ENCODE data around the gene CELF1.
A peak's percentile ranks its signal among the peaks of the same experiment; 100 is the strongest.

Gene CELF1

DNA sequence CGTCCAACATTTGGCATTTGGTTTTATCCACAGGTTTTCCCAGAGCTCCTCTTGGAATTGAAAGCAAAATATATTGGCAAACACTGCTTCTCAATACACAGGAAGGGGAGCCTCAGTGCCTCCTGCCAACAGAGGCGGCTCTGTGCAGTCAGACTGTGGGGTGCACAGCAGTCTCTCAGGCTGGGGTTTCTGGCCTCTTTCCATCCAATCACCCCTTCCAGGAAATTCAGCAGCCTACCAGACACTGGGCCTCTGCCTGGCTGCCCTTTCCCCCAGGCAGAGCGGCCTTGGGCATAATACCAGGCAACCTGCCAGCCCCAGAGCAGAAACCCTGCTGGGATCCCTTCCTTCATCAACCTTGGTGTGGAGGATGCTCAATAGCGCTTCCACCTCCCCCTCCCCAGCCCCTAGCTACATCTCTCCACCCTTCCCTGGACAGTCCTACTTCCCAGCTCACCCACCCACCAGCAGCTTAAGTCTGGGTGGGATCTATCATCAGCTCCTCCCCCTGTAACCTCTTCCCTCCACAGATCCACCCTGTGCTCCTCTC lies 86.2 kb downstream of the CELF1 start:
- no peak for DNase-seq (ENCODE audit: insufficient read length, low spot score)
- no peak for FAIRE-seq
- no peak for TF ChIP-seq POU2F2 (IDR thresholded peaks at IDR 0.05; ENCODE audit: low read depth, low read length)
- no peak for TF ChIP-seq POLR2A (IDR thresholded peaks at IDR 0.05; ENCODE audit: low read depth, low read length)
- TF ChIP-seq SPI1 (IDR thresholded peaks at IDR 0.05; ENCODE audit: low read depth, low read length): no peak
- TF ChIP-seq POLR2AphosphoS5 (IDR thresholded peaks at IDR 0.05; ENCODE audit: low read depth, low read length): no peak
- TF ChIP-seq TAF1 (IDR thresholded peaks at IDR 0.05; ENCODE audit: low read depth, low read length): no peak
- TF ChIP-seq PAX5 (IDR thresholded peaks at IDR 0.05; ENCODE audit: insufficient read depth, low read length, severe bottlenecking): no peak

DNA sequence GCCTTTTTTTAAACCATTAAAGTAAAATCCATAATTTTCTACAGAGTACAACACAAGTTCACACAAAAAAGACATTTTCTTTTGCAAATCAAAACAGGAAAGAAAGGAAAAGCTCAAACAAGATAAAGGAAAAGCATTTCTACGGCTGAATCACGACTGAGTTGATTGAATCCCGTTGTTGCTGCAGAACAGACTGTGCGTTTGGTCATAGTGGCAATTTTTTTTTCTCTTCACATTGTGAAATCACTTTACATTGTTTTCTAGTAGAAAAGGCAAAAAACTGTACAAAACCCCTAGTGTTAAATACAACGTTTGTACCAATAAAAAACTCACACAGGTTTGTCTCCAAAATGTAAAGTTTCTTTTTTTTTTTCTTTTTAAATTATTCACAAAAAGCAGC lies 86.7 kb downstream of the CELF1 start:
- FAIRE-seq: no peak
- TF ChIP-seq POLR2A (IDR thresholded peaks at IDR 0.05; ENCODE audit: low read depth, low read length) (no peak), POLR2AphosphoS5 (IDR thresholded peaks at IDR 0.05; ENCODE audit: low read depth, low read length) (no peak), SPI1 (IDR thresholded peaks at IDR 0.05; ENCODE audit: low read depth, low read length) (no peak), TAF1 (IDR thresholded peaks at IDR 0.05; ENCODE audit: low read depth, low read length) (no peak)
- no peak for DNase-seq (ENCODE audit: insufficient read length, low spot score)

DNA sequence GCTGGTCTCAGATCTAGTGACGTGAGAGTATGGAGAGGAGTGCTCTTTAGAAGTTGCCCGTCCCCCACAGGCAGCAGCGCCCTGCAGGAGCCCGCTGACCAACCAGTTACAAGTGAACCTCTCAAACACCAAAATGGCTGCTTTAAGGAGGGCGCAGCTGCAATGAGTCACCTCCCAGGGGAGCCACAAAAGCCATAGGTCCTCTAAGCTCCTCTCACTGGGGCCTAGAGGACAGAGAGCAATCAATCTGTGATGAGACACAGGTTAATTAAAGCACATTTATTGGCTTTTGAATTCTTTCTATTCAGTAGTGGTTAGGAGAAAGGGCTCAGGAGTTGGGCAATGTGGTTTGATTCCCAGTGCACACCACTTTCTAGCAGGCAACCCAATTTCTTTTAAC lies 88.4 kb downstream of the CELF1 start:
- TF ChIP-seq POU2F2 (IDR thresholded peaks at IDR 0.05; ENCODE audit: low read depth, low read length): no peak
- TF ChIP-seq PAX5 (IDR thresholded peaks at IDR 0.05; ENCODE audit: insufficient read depth, low read length, severe bottlenecking): no peak
- no peak for TF ChIP-seq SPI1 (IDR thresholded peaks at IDR 0.05; ENCODE audit: low read depth, low read length)
- no peak for TF ChIP-seq POLR2A (IDR thresholded peaks at IDR 0.05; ENCODE audit: low read depth, low read length)
- TF ChIP-seq TAF1 (IDR thresholded peaks at IDR 0.05; ENCODE audit: low read depth, low read length): no peak
- TF ChIP-seq POLR2AphosphoS5 (IDR thresholded peaks at IDR 0.05; ENCODE audit: low read depth, low read length): no peak
- no peak for DNase-seq (ENCODE audit: insufficient read length, low spot score)
- no peak for FAIRE-seq

- no peak for FAIRE-seq
- no peak for DNase-seq (ENCODE audit: insufficient read length, low spot score)
- TF ChIP-seq TAF1 (IDR thresholded peaks at IDR 0.05; ENCODE audit: low read depth, low read length) (no peak), SPI1 (IDR thresholded peaks at IDR 0.05; ENCODE audit: low read depth, low read length) (no peak), POLR2AphosphoS5 (IDR thresholded peaks at IDR 0.05; ENCODE audit: low read depth, low read length) (no peak), POLR2A (IDR thresholded peaks at IDR 0.05; ENCODE audit: low read depth, low read length) (no peak), POU2F2 (IDR thresholded peaks at IDR 0.05; ENCODE audit: low read depth, low read length) (no peak), PAX5 (IDR thresholded peaks at IDR 0.05; ENCODE audit: insufficient read depth, low read length, severe bottlenecking) (no peak)
Observed at GRCh38 chr11:47461876-47462275, 91.1 kb downstream of the CELF1 start.

GRCh38 chr11:47460571-47461235 lies 92.2 kb downstream of the CELF1 start:
- DNase-seq (ENCODE audit: insufficient read length, low spot score) (no peak), FAIRE-seq (no peak)
- no peak for TF ChIP-seq POLR2A (IDR thresholded peaks at IDR 0.05; ENCODE audit: low read depth, low read length)
- no peak for TF ChIP-seq TAF1 (IDR thresholded peaks at IDR 0.05; ENCODE audit: low read depth, low read length)
- TF ChIP-seq PAX5 (IDR thresholded peaks at IDR 0.05; ENCODE audit: insufficient read depth, low read length, severe bottlenecking): no peak
- no peak for TF ChIP-seq SPI1 (IDR thresholded peaks at IDR 0.05; ENCODE audit: low read depth, low read length)
- TF ChIP-seq POU2F2 (IDR thresholded peaks at IDR 0.05; ENCODE audit: low read depth, low read length): no peak
- TF ChIP-seq POLR2AphosphoS5 (IDR thresholded peaks at IDR 0.05; ENCODE audit: low read depth, low read length): no peak

- peak; percentile 71 for FAIRE-seq
- TF ChIP-seq SPI1 (IDR thresholded peaks at IDR 0.05; ENCODE audit: low read depth, low read length): peak; percentile 36
Observed at GRCh38 chr11:47454258-47454671, 98.7 kb downstream of the CELF1 start.

GRCh38 chr11:47453365-47453764 lies 99.6 kb downstream of the CELF1 start:
- DNase-seq (ENCODE audit: insufficient read length, low spot score) (no peak), FAIRE-seq (no peak)
- TF ChIP-seq SPI1 (IDR thresholded peaks at IDR 0.05; ENCODE audit: low read depth, low read length): no peak
- no peak for TF ChIP-seq POLR2A (IDR thresholded peaks at IDR 0.05; ENCODE audit: low read depth, low read length)
- TF ChIP-seq POU2F2 (IDR thresholded peaks at IDR 0.05; ENCODE audit: low read depth, low read length): no peak

More at GRCh38 chr11:47454258-47454671, 98.7 kb downstream of the CELF1 start:
- DNase-seq (ENCODE audit: insufficient read length, low spot score): peak; percentile 55

DNA sequence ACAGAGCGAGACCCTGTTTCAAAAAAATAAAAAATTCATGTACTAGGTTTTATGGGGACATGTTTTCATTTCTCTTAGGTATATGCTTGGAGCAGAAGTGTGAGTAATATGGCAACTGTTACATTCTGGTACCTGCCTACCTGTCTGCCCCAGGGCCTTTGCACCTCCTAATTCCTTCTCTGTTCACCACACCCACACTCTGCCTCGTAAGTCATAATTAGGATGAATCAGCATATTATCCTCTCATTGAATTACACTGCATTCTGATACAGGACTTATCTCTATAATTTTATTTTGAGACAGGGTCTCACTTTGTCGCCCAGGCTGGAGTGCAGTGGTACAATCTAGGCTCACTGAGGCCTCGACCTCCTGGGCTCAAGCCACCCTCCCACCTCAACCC lies 100.9 kb downstream of the CELF1 start:
- TF ChIP-seq SPI1 (IDR thresholded peaks at IDR 0.05; ENCODE audit: low read depth, low read length) (no peak), PAX5 (IDR thresholded peaks at IDR 0.05; ENCODE audit: insufficient read depth, low read length, severe bottlenecking) (no peak), POU2F2 (IDR thresholded peaks at IDR 0.05; ENCODE audit: low read depth, low read length) (no peak), POLR2A (IDR thresholded peaks at IDR 0.05; ENCODE audit: low read depth, low read length) (no peak)
- DNase-seq (ENCODE audit: insufficient read length, low spot score): no peak
- FAIRE-seq: no peak

GRCh38 chr11:47451436-47451835 lies 101.5 kb downstream of the CELF1 start:
- FAIRE-seq (no peak), DNase-seq (ENCODE audit: insufficient read length, low spot score) (no peak)
- TF ChIP-seq POLR2A (IDR thresholded peaks at IDR 0.05; ENCODE audit: low read depth, low read length) (no peak), POU2F2 (IDR thresholded peaks at IDR 0.05; ENCODE audit: low read depth, low read length) (no peak), SPI1 (IDR thresholded peaks at IDR 0.05; ENCODE audit: low read depth, low read length) (no peak), POLR2AphosphoS5 (IDR thresholded peaks at IDR 0.05; ENCODE audit: low read depth, low read length) (no peak), PAX5 (IDR thresholded peaks at IDR 0.05; ENCODE audit: insufficient read depth, low read length, severe bottlenecking) (no peak), TAF1 (IDR thresholded peaks at IDR 0.05; ENCODE audit: low read depth, low read length) (no peak)

- FAIRE-seq (no peak), DNase-seq (ENCODE audit: insufficient read length, low spot score) (no peak)
- TF ChIP-seq POLR2A (IDR thresholded peaks at IDR 0.05; ENCODE audit: low read depth, low read length): no peak
- no peak for TF ChIP-seq POU2F2 (IDR thresholded peaks at IDR 0.05; ENCODE audit: low read depth, low read length)
- TF ChIP-seq PAX5 (IDR thresholded peaks at IDR 0.05; ENCODE audit: insufficient read depth, low read length, severe bottlenecking): no peak
Observed at GRCh38 chr11:47449541-47449940, 103.4 kb downstream of the CELF1 start.

Measured in GM12891 (cell line).